Tracheal epithelial cell (primary cell): ENCODE data around the gene DAZ2. TPM values are rescaled to one million over a fixed set of nuclear protein-coding genes. Genes with fewer than 3 reads are reported as not detected.

Experiments used
- total RNA-seq: library from RNA; depleted of rRNA; stranded (reverse); fragments of >200 nt; gene quantifications from 2 replicates; pipeline ENCODE4 v1.2.1, GENCODE V29; 2014

Gene DAZ2, protein sequence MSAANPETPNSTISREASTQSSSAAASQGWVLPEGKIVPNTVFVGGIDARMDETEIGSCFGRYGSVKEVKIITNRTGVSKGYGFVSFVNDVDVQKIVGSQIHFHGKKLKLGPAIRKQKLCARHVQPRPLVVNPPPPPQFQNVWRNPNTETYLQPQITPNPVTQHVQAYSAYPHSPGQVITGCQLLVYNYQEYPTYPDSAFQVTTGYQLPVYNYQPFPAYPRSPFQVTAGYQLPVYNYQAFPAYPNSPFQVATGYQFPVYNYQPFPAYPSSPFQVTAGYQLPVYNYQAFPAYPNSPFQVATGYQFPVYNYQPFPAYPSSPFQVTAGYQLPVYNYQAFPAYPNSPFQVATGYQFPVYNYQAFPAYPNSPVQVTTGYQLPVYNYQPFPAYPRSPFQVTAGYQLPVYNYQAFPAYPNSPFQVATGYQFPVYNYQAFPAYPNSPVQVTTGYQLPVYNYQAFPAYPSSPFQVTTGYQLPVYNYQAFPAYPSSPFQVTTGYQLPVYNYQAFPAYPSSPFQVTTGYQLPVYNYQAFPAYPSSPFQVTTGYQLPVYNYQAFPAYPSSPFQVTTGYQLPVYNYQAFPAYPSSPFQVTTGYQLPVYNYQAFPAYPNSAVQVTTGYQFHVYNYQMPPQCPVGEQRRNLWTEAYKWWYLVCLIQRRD
- not detected in 2 replicates for total RNA-seq

DNA sequence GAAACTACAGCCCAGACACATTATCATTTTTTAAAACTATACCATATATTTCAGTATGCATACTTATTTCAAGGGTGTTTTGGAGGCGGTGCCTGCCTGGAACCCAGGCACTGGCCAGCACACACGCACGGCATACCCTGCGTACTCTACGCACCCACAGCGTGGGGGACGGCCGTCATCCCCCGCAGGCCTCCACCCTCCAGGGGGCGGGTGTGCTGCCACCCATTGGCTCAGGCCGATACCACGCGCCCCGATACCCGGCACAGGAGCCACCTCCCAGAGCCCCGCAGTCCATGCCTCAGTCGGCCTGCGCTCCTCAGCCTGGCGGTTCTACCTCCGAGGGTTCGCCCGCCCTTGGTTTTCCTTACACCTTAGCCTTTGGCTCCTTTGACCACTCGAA, at the start of gene DAZ2:
TSS of gene DAZ2 (plus strand) at position 301 of the 400 bp plus-strand sequence. CDS start 208 bp downstream, outside the sequence.

DNA sequence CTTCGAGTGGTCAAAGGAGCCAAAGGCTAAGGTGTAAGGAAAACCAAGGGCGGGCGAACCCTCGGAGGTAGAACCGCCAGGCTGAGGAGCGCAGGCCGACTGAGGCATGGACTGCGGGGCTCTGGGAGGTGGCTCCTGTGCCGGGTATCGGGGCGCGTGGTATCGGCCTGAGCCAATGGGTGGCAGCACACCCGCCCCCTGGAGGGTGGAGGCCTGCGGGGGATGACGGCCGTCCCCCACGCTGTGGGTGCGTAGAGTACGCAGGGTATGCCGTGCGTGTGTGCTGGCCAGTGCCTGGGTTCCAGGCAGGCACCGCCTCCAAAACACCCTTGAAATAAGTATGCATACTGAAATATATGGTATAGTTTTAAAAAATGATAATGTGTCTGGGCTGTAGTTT, 20.4 kb upstream of the DAZ2 start, which contains the start of gene DAZ1:
TSS of gene DAZ1 (minus strand) at position 101 of the 400 bp plus-strand sequence. CDS start 208 bp downstream, outside the sequence.

Other genes starting within 250 kb of the DAZ2 start
- not detected in 2 replicates for gene BPY2, start 235.3 kb upstream of the DAZ2 start, total RNA-seq
- 0.21 TPM in 1 of 2 replicates, not detected in the other for gene DAZ1, start 20.5 kb upstream of the DAZ2 start, total RNA-seq